Gastroesophageal sphincter (tissue), 3 donors: ENCODE data around the gene CIZ1.
"Not testable (repeated sequence)": the region's sequence is repeated elsewhere in the genome, so short reads cannot be mapped to it uniquely, and the experiment has no call there.

ENCODE experiments used
- EP300 ChIP-seq: sonication (generic); formaldehyde crosslinking; IDR thresholded peaks from one replicate; pipeline ENCODE4 v1.6.1; 2017; ENCODE audit warnings: antibody characterized with exemption, mild to moderate bottlenecking
- POLR2A ChIP-seq, 2 donors: fragments of 450-650 bp; IDR thresholded peaks; one replicate each; pipeline ENCODE4 v1.6.1; 2017; ENCODE audit warnings: antibody characterized with exemption in 2 of 2, mild to moderate bottlenecking in 2 of 2, moderate library complexity in 1 of 2
- POLR2AphosphoS5 ChIP-seq: sonication (generic); formaldehyde crosslinking; IDR thresholded peaks from one replicate; pipeline ENCODE4 v1.6.1; 2017; ENCODE audit warnings: antibody characterized with exemption
- TF ChIP-seq, protein P1 (sequence below), 4 experiments: fragments of 200-600 bp in 2 of 4; fragments of 450-650 bp in 2 of 4; sonication (generic) in 1 of 4; IDR thresholded peaks; one replicate each; pipeline ENCODE4 v1.5.1; 2017 to 2019; ENCODE audit warnings: antibody characterized with exemption in 4 of 4, mild to moderate bottlenecking in 2 of 4, moderate library complexity in 2 of 4

- not testable (repeated sequence) for TF ChIP-seq EP300; POLR2AphosphoS5; POLR2A (IDR thresholded peaks at IDR 0.05)
- TF ChIP-seq, protein P1, sequence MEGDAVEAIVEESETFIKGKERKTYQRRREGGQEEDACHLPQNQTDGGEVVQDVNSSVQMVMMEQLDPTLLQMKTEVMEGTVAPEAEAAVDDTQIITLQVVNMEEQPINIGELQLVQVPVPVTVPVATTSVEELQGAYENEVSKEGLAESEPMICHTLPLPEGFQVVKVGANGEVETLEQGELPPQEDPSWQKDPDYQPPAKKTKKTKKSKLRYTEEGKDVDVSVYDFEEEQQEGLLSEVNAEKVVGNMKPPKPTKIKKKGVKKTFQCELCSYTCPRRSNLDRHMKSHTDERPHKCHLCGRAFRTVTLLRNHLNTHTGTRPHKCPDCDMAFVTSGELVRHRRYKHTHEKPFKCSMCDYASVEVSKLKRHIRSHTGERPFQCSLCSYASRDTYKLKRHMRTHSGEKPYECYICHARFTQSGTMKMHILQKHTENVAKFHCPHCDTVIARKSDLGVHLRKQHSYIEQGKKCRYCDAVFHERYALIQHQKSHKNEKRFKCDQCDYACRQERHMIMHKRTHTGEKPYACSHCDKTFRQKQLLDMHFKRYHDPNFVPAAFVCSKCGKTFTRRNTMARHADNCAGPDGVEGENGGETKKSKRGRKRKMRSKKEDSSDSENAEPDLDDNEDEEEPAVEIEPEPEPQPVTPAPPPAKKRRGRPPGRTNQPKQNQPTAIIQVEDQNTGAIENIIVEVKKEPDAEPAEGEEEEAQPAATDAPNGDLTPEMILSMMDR (IDR thresholded peaks at IDR 0.05): not testable (repeated sequence)
Observed at GRCh38 chr9:128230897-128231296, 39.5 kb upstream of the CIZ1 start.
